SH-SY5Y (cell line): ENCODE measurements around the gene DNAAF8.

ENCODE experiments used
- GATA2 ChIP-seq: IDR thresholded peaks from 2 replicates; pipeline ENCODE4 v1.6.1; 2011; ENCODE audit warnings: mild to moderate bottlenecking, low read depth, low read length
- GATA3 ChIP-seq: IDR thresholded peaks from 2 replicates; pipeline ENCODE4 v1.6.1; 2011; ENCODE audit warnings: low read depth, mild to moderate bottlenecking, low read length, moderate library complexity

DNA sequence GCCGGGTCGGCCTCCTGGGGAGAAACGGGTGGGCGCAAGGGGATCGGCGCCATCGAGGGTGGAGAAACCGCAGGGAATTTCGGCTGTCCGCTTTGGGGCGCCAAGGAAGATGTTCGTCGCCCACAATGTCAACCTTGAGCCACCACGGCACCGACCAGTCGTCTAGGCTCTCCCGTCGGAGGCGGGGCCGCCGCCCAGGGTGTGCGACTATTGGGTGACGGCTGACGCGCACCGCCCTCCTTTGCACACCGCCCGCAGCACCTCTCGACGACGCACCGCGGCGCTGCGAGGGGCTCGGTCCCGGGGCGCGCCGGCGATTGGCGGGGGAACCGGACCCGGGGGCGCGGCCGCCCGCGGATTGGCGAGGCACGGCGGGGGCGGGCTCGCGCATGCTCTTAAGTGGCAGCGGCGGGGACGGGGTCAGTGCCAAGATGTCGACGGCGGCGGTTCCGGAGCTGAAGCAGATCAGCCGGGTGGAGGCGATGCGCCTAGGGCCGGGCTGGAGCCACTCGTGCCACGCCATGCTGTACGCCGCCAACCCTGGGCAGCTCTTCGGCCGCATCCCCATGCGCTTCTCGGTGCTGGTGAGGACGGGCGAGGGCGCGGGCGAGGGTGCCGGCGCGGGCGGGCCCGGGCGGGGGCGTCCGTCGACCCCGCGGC, 40.9 kb upstream of the DNAAF8 start, which contains the start of gene NUDT16L1:
- no peak for TF ChIP-seq GATA3
- TF ChIP-seq GATA2, result no peak
